T-cell (primary cell): ENCODE data around the gene MYCN. TPM values are rescaled to one million over a fixed set of nuclear protein-coding genes. Genes with fewer than 3 reads are reported as not detected.
"Not testable (repeated sequence)": the region's sequence is repeated elsewhere in the genome, so short reads cannot be mapped to it uniquely, and the experiment has no call there.

Experiments used
- ATAC-seq, 4 experiments: fragments of 200-7000 bp in 3 of 4; fragments of 150-1000 bp in 1 of 4; cut with Tn5 transposase; replicated peaks in 1 of 4; 1 replicate in 3 of 4; 2 replicates in 1 of 4; pipeline ENCODE4 v1.10.0; 2021; ENCODE audit warnings: moderate library complexity in 3 of 4, mild to moderate bottlenecking in 2 of 4, moderate number of reproducible peaks in 1 of 4
- CTCF ChIA-PET, 2 donors: fragments of 300-600 bp; sonication (Branson Sonifier 250); formaldehyde crosslinking; loops; one replicate each; lab custom pipeline; 2022; ENCODE audit warnings: antibody characterized with exemption in 2 of 2; lab: Charles Lee
- POLR2A ChIA-PET, 2 donors: fragments of 300-600 bp; sonication (Branson Sonifier 250); formaldehyde crosslinking; loops; one replicate each; lab custom pipeline; 2022; ENCODE audit warnings: antibody characterized with exemption in 2 of 2; lab: Charles Lee
- DNase-seq, 35 experiments: peaks; one replicate each; pipeline versions ENCODE4 v3.0.0 to v3.0.0-alpha.2; 2013 to 2023
- H3K27ac ChIP-seq: one replicate; pipeline ENCODE4 v1.5.1; 2013; ENCODE audit warnings: low read length
- H3K27me3 ChIP-seq, 2 experiments: replicated peaks in 1 of 2; 1 replicate in 1 of 2; 2 replicates in 1 of 2; pipeline versions ENCODE4 v1.6.1 to v1.7.0; 2013; ENCODE audit warnings: low read length in 1 of 2, mixed read lengths in 1 of 2; ENCODE audit not compliant: control insufficient read depth in 2 of 2, insufficient read depth in 2 of 2; ENCODE audit errors: extremely low read depth in 1 of 2
- H3K36me3 ChIP-seq, 2 donors: 1 replicate in 1 of 2; 2 replicates in 1 of 2; pipeline versions ENCODE4 v1.6.1 to v1.7.0; 2013; ENCODE audit warnings: low read length in 1 of 2; ENCODE audit not compliant: control insufficient read depth in 2 of 2, insufficient read depth in 1 of 2; ENCODE audit errors: extremely low read depth in 1 of 2
- H3K4me1 ChIP-seq, 2 experiments: 1 replicate in 1 of 2; 2 replicates in 1 of 2; pipeline versions ENCODE4 v1.6.1 to v1.7.0; 2013; ENCODE audit warnings: low read length in 2 of 2, mixed read lengths in 1 of 2; ENCODE audit not compliant: insufficient read depth in 2 of 2, control insufficient read depth in 1 of 2; ENCODE audit errors: extremely low read depth in 1 of 2
- H3K4me3 ChIP-seq, 2 donors: 1 replicate in 1 of 2; 2 replicates in 1 of 2; pipeline versions ENCODE4 v1.5.1 to v1.7.0; 2013; ENCODE audit warnings: mild to moderate bottlenecking in 2 of 2, low read length in 1 of 2, moderate library complexity in 1 of 2; ENCODE audit not compliant: control insufficient read depth in 1 of 2; ENCODE audit errors: extremely low read depth in 1 of 2
- H3K9me3 ChIP-seq: 2 replicates; pipeline ENCODE4 v1.7.0; 2013
- H3K27ac Mint-ChIP-seq, 2 donors: one replicate each; pipeline ENCODE4 v1.8.0; 2020 to 2021; ENCODE audit warnings: mild to moderate bottlenecking in 2 of 2, mixed read lengths in 2 of 2
- H3K27me3 Mint-ChIP-seq, 2 donors: one replicate each; pipeline ENCODE4 v1.8.0; 2021 to 2022; ENCODE audit warnings: mixed read lengths in 2 of 2
- H3K36me3 Mint-ChIP-seq: one replicate; pipeline ENCODE4 v1.8.0; 2021; ENCODE audit warnings: mixed read lengths
- H3K4me1 Mint-ChIP-seq, 3 donors: one replicate each; pipeline ENCODE4 v1.8.0; 2020 to 2022; ENCODE audit warnings: mixed read lengths in 3 of 3, mild to moderate bottlenecking in 1 of 3
- H3K4me3 Mint-ChIP-seq, 3 donors: one replicate each; pipeline ENCODE4 v1.8.0; 2020 to 2022; ENCODE audit warnings: mild to moderate bottlenecking in 3 of 3, mixed read lengths in 3 of 3, moderate library complexity in 3 of 3
- H3K9me3 Mint-ChIP-seq, 3 donors: one replicate each; pipeline ENCODE4 v1.8.0; 2020 to 2022; ENCODE audit warnings: mixed read lengths in 3 of 3
- WGBS: methylation state at CpG from one replicate; pipeline ENCODE4 v1.1.5; 2013; ENCODE audit warnings: missing lambda C conversion rate; ENCODE audit not compliant: insufficient coverage; 5-methylcytosine and 5-hydroxymethylcytosine counted together
- total RNA-seq, 35 experiments: library from RNA in 6 of 35; stranded (reverse) in 6 of 35; fragments of 120-200 nt in 1 of 35; gene quantifications; one replicate each; pipeline versions ENCODE4 v1.2.1 to v1.2.4 and lab custom pipeline; 2013 to 2026

MYCN gene
- total RNA-seq, 5 donors from 2014 or later (not counting 1 experiment from before 2014, with no cell fraction given), result 0.25 to 1.5 (median 1.3) TPM

- H3K4me1 Mint-ChIP-seq, result no peaks in the 10 kb centered on the region
- H3K4me3 Mint-ChIP-seq, result no peak overlapping the region
- H3K9me3 Mint-ChIP-seq, result no peaks in the 10 kb centered on the region
- Histone ChIP-seq H3K4me3 (no peak overlapping the region), H3K27me3 (no peaks in the 10 kb centered on the region), H3K4me1 (no peaks in the 10 kb centered on the region), H3K9me3 (no peaks in the 10 kb centered on the region), H3K36me3 (no peaks in the 10 kb centered on the region), H3K27ac (no peak overlapping the region)
- ATAC-seq, result no peak
- peaks cover 0 to 11% of the 10 kb centered on the region in 2 donors for H3K27me3 Mint-ChIP-seq
- ChIA-PET POLR2A (no interaction called here), CTCF (interaction anchor here in 1 of 2 donors (0.7 kb wide), 1 partner anchor 153 kb away, joined by 3 read pairs; no protein-coding TSS in a partner anchor)
- H3K27ac Mint-ChIP-seq, result no peak overlapping the region
- H3K36me3 Mint-ChIP-seq, result no peaks in the 10 kb centered on the region
- WGBS, result no CpG with 5 or more reads among the region's 2 CpGs
- no peak for DNase-seq
Observed at GRCh38 chr2:15907461-15908324, 32.7 kb upstream of the MYCN start.

DNA sequence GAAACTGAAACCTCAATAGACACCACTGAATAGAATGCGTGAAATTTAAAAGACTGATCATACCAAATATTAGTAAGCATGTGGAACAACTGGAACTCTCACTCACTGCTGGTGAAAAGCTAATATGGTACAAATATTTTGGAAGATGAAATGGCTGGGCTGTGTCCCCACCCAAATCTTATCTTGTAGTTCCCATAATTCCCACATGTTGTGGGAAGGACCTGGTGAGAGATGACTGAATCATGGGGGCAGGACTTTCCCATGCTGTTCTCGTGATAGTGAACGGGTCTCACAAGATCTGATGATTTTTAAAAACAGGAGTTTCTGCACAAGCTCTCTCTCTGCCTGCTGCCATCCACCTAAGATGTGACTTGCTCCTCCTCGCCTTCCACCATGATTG, 32.0 kb upstream of the MYCN start:
- ChIA-PET CTCF (interaction anchor here in 1 of 2 donors (0.7 kb wide), 1 partner anchor 153 kb away, joined by 3 read pairs; no protein-coding TSS in a partner anchor), POLR2A (no interaction called here)
- Mint-ChIP-seq H3K27ac (no peak overlapping the region), H3K4me3 (no peak overlapping the region), H3K4me1 (no peaks in the 10 kb centered on the region), H3K27me3 (peaks cover 0 to 11% of the 10 kb centered on the region in 2 donors), H3K9me3 (no peaks in the 10 kb centered on the region), H3K36me3 (no peaks in the 10 kb centered on the region)
- WGBS, result 50% methylated on average over 1 of the region's 4 CpGs
- no peak for ATAC-seq
- Histone ChIP-seq H3K27ac (no peak overlapping the region), H3K4me1 (no peaks in the 10 kb centered on the region), H3K4me3 (no peak overlapping the region), H3K36me3 (no peaks in the 10 kb centered on the region), H3K9me3 (no peaks in the 10 kb centered on the region), H3K27me3 (no peaks in the 10 kb centered on the region)
- DNase-seq, result no peak

DNA sequence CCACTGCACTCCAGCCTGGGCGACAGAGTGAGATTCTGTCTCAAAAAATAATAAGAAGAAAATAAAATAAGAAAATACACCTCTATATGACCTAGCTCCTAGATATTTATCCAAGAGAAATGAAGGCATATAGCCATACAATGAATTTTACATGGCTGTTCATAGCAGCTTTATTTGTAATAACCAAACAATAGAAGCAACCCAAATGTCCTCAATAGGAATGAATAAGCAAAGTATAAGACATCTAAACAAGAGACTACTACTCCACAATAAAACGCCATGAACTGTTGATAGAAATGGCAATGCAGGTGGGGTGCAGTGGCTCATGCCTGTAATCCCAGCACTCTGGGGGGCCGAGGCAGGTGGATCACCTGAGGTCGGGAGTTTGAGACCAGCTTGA, 31.2 kb upstream of the MYCN start:
- DNase-seq, result no peak
- peaks cover 0 to 15% of the 10 kb centered on the region in 2 donors for H3K27me3 Mint-ChIP-seq
- no peaks in the 10 kb centered on the region for H3K27me3 ChIP-seq
- H3K4me1 Mint-ChIP-seq, result no peaks in the 10 kb centered on the region
- no peak overlapping the region for H3K4me3 Mint-ChIP-seq
- CTCF ChIA-PET, result interaction anchor here in 1 of 2 donors (0.6 kb wide), 1 partner anchor 172 kb away, joined by 3 read pairs; no protein-coding TSS in a partner anchor
- H3K4me3 ChIP-seq, result no peak overlapping the region
- no peaks in the 10 kb centered on the region for H3K9me3 Mint-ChIP-seq
- no peak overlapping the region for H3K27ac Mint-ChIP-seq
- no peak for ATAC-seq
- no peaks in the 10 kb centered on the region for H3K36me3 Mint-ChIP-seq
- no peaks in the 10 kb centered on the region for H3K4me1 ChIP-seq
- H3K9me3 ChIP-seq, result no peaks in the 10 kb centered on the region
- POLR2A ChIA-PET, result no interaction called here
- WGBS, result no CpG with 5 or more reads among the region's 4 CpGs
- no peak overlapping the region for H3K27ac ChIP-seq
- H3K36me3 ChIP-seq, result no peaks in the 10 kb centered on the region

- H3K36me3 ChIP-seq, result no peaks in the 10 kb centered on the region
- ATAC-seq, result no peak
- H3K4me1 Mint-ChIP-seq, result no peaks in the 10 kb centered on the region
- H3K9me3 ChIP-seq, result no peaks in the 10 kb centered on the region
- no CpG with 5 or more reads among the region's 4 CpGs for WGBS
- H3K4me3 ChIP-seq, result no peak overlapping the region
- H3K4me3 Mint-ChIP-seq, result no peak overlapping the region
- DNase-seq, result no peak
- no peaks in the 10 kb centered on the region for H3K9me3 Mint-ChIP-seq
- H3K27ac ChIP-seq, result no peak overlapping the region
- CTCF ChIA-PET, result interaction anchor here in 1 of 2 donors (0.6 kb wide), 1 partner anchor 173 kb away, joined by 3 read pairs; no protein-coding TSS in a partner anchor
- no peaks in the 10 kb centered on the region for H3K4me1 ChIP-seq
- no peak overlapping the region for H3K27ac Mint-ChIP-seq
- peaks cover 0 to 15% of the 10 kb centered on the region in 2 donors for H3K27me3 Mint-ChIP-seq
- no peaks in the 10 kb centered on the region for H3K36me3 Mint-ChIP-seq
- POLR2A ChIA-PET, result no interaction called here
- no peaks in the 10 kb centered on the region for H3K27me3 ChIP-seq
Observed at GRCh38 chr2:15909736-15910135, 30.6 kb upstream of the MYCN start.

GRCh38 chr2:15911270-15911669, 29.1 kb upstream of the MYCN start:
- H3K4me3 ChIP-seq, H3K36me3 Mint-ChIP-seq, H3K9me3 ChIP-seq, H3K27ac Mint-ChIP-seq, H3K4me3 Mint-ChIP-seq, ATAC-seq, DNase-seq, H3K9me3 Mint-ChIP-seq, POLR2A ChIA-PET, CTCF ChIA-PET, H3K27me3 ChIP-seq, H3K36me3 ChIP-seq, H3K27ac ChIP-seq, H3K4me1 ChIP-seq, H3K4me1 Mint-ChIP-seq: not testable (repeated sequence)
- H3K27me3 Mint-ChIP-seq, result peaks cover 0 to 15% of the 10 kb centered on the region in 2 donors
- WGBS, result 50% methylated on average over 1 of the region's 3 CpGs

DNA sequence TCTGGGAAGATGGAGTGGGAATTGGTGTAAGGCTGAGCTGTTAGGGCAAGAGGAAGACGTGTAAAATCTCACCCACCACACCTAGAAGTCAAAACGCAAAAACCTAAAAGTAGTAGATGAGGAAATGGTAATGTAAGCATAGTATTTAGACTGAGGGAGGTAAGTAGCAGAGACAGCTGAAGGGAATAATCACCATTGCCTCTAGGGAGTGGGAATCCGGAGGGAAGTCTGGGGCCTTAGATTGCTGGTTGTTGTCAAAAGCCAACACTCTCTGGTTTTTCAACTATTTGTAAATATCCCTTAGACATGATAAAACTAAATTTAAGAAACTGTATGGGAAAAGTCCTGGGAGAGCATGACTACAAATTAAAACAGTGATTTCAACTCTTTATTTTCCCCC, 28.7 kb upstream of the MYCN start:
- H3K36me3 Mint-ChIP-seq, result no peaks in the 10 kb centered on the region
- H3K4me1 ChIP-seq, result no peaks in the 10 kb centered on the region
- no peaks in the 10 kb centered on the region for H3K9me3 ChIP-seq
- POLR2A ChIA-PET, result no interaction called here
- H3K27ac ChIP-seq, result no peak overlapping the region
- no peaks in the 10 kb centered on the region for H3K9me3 Mint-ChIP-seq
- no peaks in the 10 kb centered on the region for H3K27me3 ChIP-seq
- no peak overlapping the region for H3K4me3 ChIP-seq
- H3K27ac Mint-ChIP-seq, result no peak overlapping the region
- peaks cover 0 to 15% of the 10 kb centered on the region in 2 donors for H3K27me3 Mint-ChIP-seq
- ATAC-seq, result no peak
- CTCF ChIA-PET, result no interaction called here
- no peak for DNase-seq
- H3K36me3 ChIP-seq, result no peaks in the 10 kb centered on the region
- no peaks in the 10 kb centered on the region for H3K4me1 Mint-ChIP-seq
- no peak overlapping the region for H3K4me3 Mint-ChIP-seq
- WGBS, result no CpG with 5 or more reads among the region's 3 CpGs
